ENCODE measurements around the gene TTC7B.

The TTC7B gene

GRCh38 chr14:90519262-90519920 is 296.8 kb downstream of the TTC7B start:
- DNase-seq: no peak

GRCh38 chr14:90518941-90519256 is 297.3 kb downstream of the TTC7B start:
- DNase-seq: no peak

GRCh38 chr14:90518069-90518940 is 297.9 kb downstream of the TTC7B start:
- DNase-seq: no peak

GRCh38 chr14:90517076-90517841 is 299.0 kb downstream of the TTC7B start:
- DNase-seq: no peak

- no peak for DNase-seq
Measured at GRCh38 chr14:90514566-90514965, 301.7 kb downstream of the TTC7B start.

GRCh38 chr14:90514015-90514398 is 302.2 kb downstream of the TTC7B start:
- no peak for DNase-seq

GRCh38 chr14:90513161-90514014 is 302.8 kb downstream of the TTC7B start:
- peak; percentile 92 for DNase-seq

- DNase-seq: no peak
Measured at GRCh38 chr14:90512329-90512991, 303.8 kb downstream of the TTC7B start.

- DNase-seq: no peak
Measured at GRCh38 chr14:90511795-90512328, 304.4 kb downstream of the TTC7B start.

- DNase-seq: no peak
Measured at GRCh38 chr14:90511252-90511651, 305.0 kb downstream of the TTC7B start.

GRCh38 chr14:90510159-90510558 is 306.1 kb downstream of the TTC7B start:
- DNase-seq: no peak

- no peak for DNase-seq
Measured at GRCh38 chr14:90509403-90509802, 306.8 kb downstream of the TTC7B start.

GRCh38 chr14:90508536-90509254 is 307.5 kb downstream of the TTC7B start:
- peak; percentile 90 for DNase-seq

- no peak for DNase-seq
Measured at GRCh38 chr14:90508036-90508435, 308.2 kb downstream of the TTC7B start.

- no peak for DNase-seq
Measured at GRCh38 chr14:90507428-90507827, 308.8 kb downstream of the TTC7B start.

GRCh38 chr14:90506748-90507147 is 309.5 kb downstream of the TTC7B start:
- DNase-seq: no peak

GRCh38 chr14:90505531-90505930 is 310.7 kb downstream of the TTC7B start:
- DNase-seq: no peak

GRCh38 chr14:90504643-90505042 is 311.6 kb downstream of the TTC7B start:
- no peak for DNase-seq

GRCh38 chr14:90503582-90503981 is 312.6 kb downstream of the TTC7B start:
- DNase-seq: no peak

- DNase-seq: no peak
Measured at GRCh38 chr14:90502760-90503159, 313.5 kb downstream of the TTC7B start.
